H1 (cell line): ENCODE results near the gene TXNDC12. TPM values are rescaled to one million over a fixed set of nuclear protein-coding genes. Genes with fewer than 3 reads are reported as not detected.

Source experiments
- CTCF ChIA-PET: fragments of 300-600 bp; sonication (Branson Sonifier 250); formaldehyde crosslinking; loops from one replicate; lab custom pipeline; 2021; ENCODE audit not compliant: partially characterized antibody; lab: Charles Lee
- POLR2A ChIA-PET: fragments of 300-600 bp; sonication (Branson Sonifier 250); formaldehyde crosslinking; loops from one replicate; lab custom pipeline; 2021; ENCODE audit warnings: inconsistent platforms; ENCODE audit not compliant: partially characterized antibody; lab: Charles Lee
- DNase-seq, 2 experiments: peaks; one replicate each; pipeline versions ENCODE4 v3.0.0 to v3.0.0-alpha.2; 2010 to 2022; ENCODE audit warnings: low spot score in 2 of 2, low read depth in 1 of 2, mixed read lengths in 1 of 2
- FAIRE-seq: peaks from 2 replicates; lab custom pipeline; 2011; peaks lifted over from hg19 to GRCh38; lab: Jason Lieb, UNC
- H2AFZ ChIP-seq: 2 replicates; pipeline ENCODE4 v1.8.1; 2012; ENCODE audit warnings: low read length, inconsistent platforms
- H2AK5ac ChIP-seq: 2 replicates; pipeline ENCODE4 v1.6.1; 2013; ENCODE audit warnings: low read depth, low read length
- H2BK120ac ChIP-seq: replicated peaks from 2 replicates; pipeline ENCODE3; 2013; ENCODE audit warnings: low read depth, low read length, inconsistent platforms
- H2BK12ac ChIP-seq: 2 replicates; pipeline ENCODE4 v1.6.1; 2013; ENCODE audit warnings: low read depth, low read length
- H2BK15ac ChIP-seq: 2 replicates; pipeline ENCODE4 v1.6.1; 2013; ENCODE audit warnings: low read length
- H2BK20ac ChIP-seq: 2 replicates; pipeline ENCODE4 v1.6.1; 2013; ENCODE audit warnings: low read length
- H2BK5ac ChIP-seq: 2 replicates; pipeline ENCODE4 v1.6.1; 2013; ENCODE audit warnings: low read depth, low read length
- H3K14ac ChIP-seq: 2 replicates; pipeline ENCODE4 v1.6.1; 2013; ENCODE audit warnings: inconsistent platforms; ENCODE audit not compliant: insufficient read length
- H3K18ac ChIP-seq: 2 replicates; pipeline ENCODE4 v1.6.1; 2013; ENCODE audit warnings: low read length; ENCODE audit errors: extremely low read depth
- H3K23ac ChIP-seq: 2 replicates; pipeline ENCODE4 v1.6.1; 2013; ENCODE audit warnings: inconsistent platforms; ENCODE audit not compliant: insufficient read length
- H3K23me2 ChIP-seq: 2 replicates; pipeline ENCODE4 v1.6.1; 2013; ENCODE audit warnings: low read depth, low read length
- H3K27ac ChIP-seq: 2 replicates; pipeline ENCODE4 v1.6.1; 2011; ENCODE audit warnings: low read depth, low read length, inconsistent platforms
- H3K27me3 ChIP-seq, 4 experiments: replicated peaks in 1 of 4; 1 replicate in 1 of 4; 2 replicates in 3 of 4; pipeline versions ENCODE4 v1.6.1 to v1.8.1; 2011 to 2013; ENCODE audit warnings: low read length in 3 of 4, mild to moderate bottlenecking in 3 of 4, inconsistent platforms in 2 of 4, mixed read lengths in 2 of 4, moderate library complexity in 1 of 4; ENCODE audit not compliant: control insufficient read depth in 3 of 4, insufficient read depth in 3 of 4; ENCODE audit errors: extremely low read depth in 1 of 4
- H3K36me3 ChIP-seq, 4 experiments: 2 replicates each; pipeline versions ENCODE4 v1.6.1 to v1.8.1; 2011 to 2013; ENCODE audit warnings: mild to moderate bottlenecking in 4 of 4, low read length in 3 of 4, moderate library complexity in 2 of 4, control low read depth in 1 of 4, inconsistent platforms in 1 of 4; ENCODE audit not compliant: insufficient read depth in 4 of 4, control insufficient read depth in 2 of 4
- H3K4ac ChIP-seq: replicated peaks from 2 replicates; pipeline ENCODE3; 2013; ENCODE audit warnings: low read length, low read depth, mixed read lengths, inconsistent platforms; ENCODE audit not compliant: insufficient read length
- H3K4me1 ChIP-seq, 4 experiments: replicated peaks in 1 of 4; 1 replicate in 1 of 4; 2 replicates in 3 of 4; pipeline versions ENCODE4 v1.6.1 to v1.8.1; 2011 to 2013; ENCODE audit warnings: low read length in 3 of 4, inconsistent platforms in 2 of 4, mixed read lengths in 1 of 4; ENCODE audit not compliant: insufficient read depth in 4 of 4, control insufficient read depth in 3 of 4
- H3K4me2 ChIP-seq, 2 experiments: 2 replicates each; pipeline versions ENCODE4 v1.6.1 to v1.8.1; 2011 to 2013; ENCODE audit warnings: low read depth in 2 of 2, low read length in 2 of 2, control low read depth in 1 of 2, inconsistent platforms in 1 of 2, mild to moderate bottlenecking in 1 of 2; ENCODE audit not compliant: insufficient read depth in 1 of 2
- H3K4me3 ChIP-seq, 4 experiments: fragments of 200-600, 300-600 bp in 1 of 4; sonication (generic), shearing (Covaris generic), sonication (Bioruptor Twin) in 1 of 4; 2 replicates each; pipeline versions ENCODE4 v1.5.1 to v1.8.1; 2011 to 2016; ENCODE audit warnings: low read length in 4 of 4, low read depth in 3 of 4, control low read depth in 2 of 4, inconsistent platforms in 2 of 4, mild to moderate bottlenecking in 2 of 4, mixed read lengths in 1 of 4, moderate library complexity in 1 of 4; ENCODE audit not compliant: insufficient read depth in 2 of 4; ENCODE audit errors: extremely low read depth in 1 of 4
- H3K56ac ChIP-seq: replicated peaks from 2 replicates; pipeline ENCODE3; 2013; ENCODE audit warnings: low read depth, mild to moderate bottlenecking, mixed read lengths, low read length, inconsistent platforms; ENCODE audit not compliant: insufficient read length
- H3K79me1 ChIP-seq: 2 replicates; pipeline ENCODE4 v1.6.1; 2013; ENCODE audit warnings: low read depth, low read length, control low read depth
- H3K79me2 ChIP-seq, 2 experiments: 2 replicates each; pipeline versions ENCODE4 v1.6.1 to v1.8.1; 2012 to 2013; ENCODE audit warnings: low read length in 2 of 2, mild to moderate bottlenecking in 2 of 2, inconsistent platforms in 1 of 2; ENCODE audit not compliant: insufficient read depth in 2 of 2, control insufficient read depth in 1 of 2
- H3K9ac ChIP-seq, 4 experiments: replicated peaks in 1 of 4; 1 replicate in 1 of 4; 2 replicates in 3 of 4; pipeline versions ENCODE4 v1.6.1 to v1.8.1; 2011 to 2013; ENCODE audit warnings: low read depth in 3 of 4, low read length in 3 of 4, control low read depth in 2 of 4, mild to moderate bottlenecking in 2 of 4, moderate library complexity in 2 of 4, inconsistent platforms in 1 of 4; ENCODE audit errors: extremely low read depth in 1 of 4
- H3K9me3 ChIP-seq, 2 experiments: 2 replicates each; pipeline versions ENCODE4 v1.6.1 to v1.8.1; 2012 to 2013; ENCODE audit warnings: mild to moderate bottlenecking in 2 of 2, moderate library complexity in 2 of 2, control low read depth in 1 of 2, inconsistent platforms in 1 of 2, low read depth in 1 of 2, low read length in 1 of 2, mixed read lengths in 1 of 2; ENCODE audit not compliant: insufficient read depth in 2 of 2
- H4K20me1 ChIP-seq, 2 experiments: replicated peaks in 1 of 2; 2 replicates each; pipeline versions ENCODE3 to v1.8.1; 2011 to 2013; ENCODE audit warnings: inconsistent platforms in 2 of 2, low read length in 2 of 2, mild to moderate bottlenecking in 1 of 2; ENCODE audit not compliant: insufficient read depth in 2 of 2, control insufficient read depth in 1 of 2
- H4K5ac ChIP-seq: 2 replicates; pipeline ENCODE4 v1.6.1; 2013; ENCODE audit warnings: low read length, low read depth, mixed read lengths, inconsistent platforms; ENCODE audit not compliant: insufficient read length
- H4K8ac ChIP-seq: 2 replicates; pipeline ENCODE4 v1.8.0; 2013; ENCODE audit warnings: mild to moderate bottlenecking, moderate library complexity, low read length, inconsistent platforms; ENCODE audit not compliant: insufficient read depth; ENCODE audit errors: extremely low read depth
- H4K91ac ChIP-seq: replicated peaks from 2 replicates; pipeline ENCODE3; 2013; ENCODE audit warnings: low read length, mixed read lengths, inconsistent platforms; ENCODE audit not compliant: insufficient read length
- ATF3 ChIP-seq: IDR thresholded peaks from 2 replicates; pipeline ENCODE4 v1.6.1; 2011; ENCODE audit warnings: low read depth, mild to moderate bottlenecking, low read length; ENCODE audit not compliant: insufficient read depth
- CBX5 ChIP-seq: fragments of 300-800, 300-1000 bp; sonication (generic); IDR thresholded peaks from 2 replicates; pipeline ENCODE4 v1.7.1; 2016; ENCODE audit warnings: antibody characterized with exemption, low read length, low read depth
- CHD1 ChIP-seq: IDR thresholded peaks from 2 replicates; pipeline ENCODE4 v1.6.1; 2012; ENCODE audit warnings: low read depth, low read length, improper control_type of control experiment
- EGR1 ChIP-seq: IDR thresholded peaks from 2 replicates; pipeline ENCODE4 v1.6.1; 2011; ENCODE audit warnings: low read depth, low read length, borderline replicate concordance
- HDAC2 ChIP-seq, 2 experiments: fragments of 300-600 bp in 1 of 2; sonication (generic) in 1 of 2; IDR thresholded peaks; 2 replicates each; pipeline ENCODE4 v1.6.1; 2011 to 2012; ENCODE audit warnings: low read depth in 2 of 2, low read length in 2 of 2, mild to moderate bottlenecking in 2 of 2, moderate library complexity in 2 of 2, borderline replicate concordance in 1 of 2, inconsistent platforms in 1 of 2
- POLR2AphosphoS5 ChIP-seq: IDR thresholded peaks from 2 replicates; pipeline ENCODE4 v1.6.1; 2011; ENCODE audit warnings: low read depth, low read length
- RAD21 ChIP-seq, 2 experiments: IDR thresholded peaks in 1 of 2; conservative IDR thresholded peaks in 1 of 2; 2 replicates each; pipeline ENCODE4 v1.6.1; 2011; ENCODE audit warnings: low read depth in 2 of 2, low read length in 2 of 2, improper control_type of control experiment in 1 of 2, inconsistent platforms in 1 of 2, mild to moderate bottlenecking in 1 of 2, moderate library complexity in 1 of 2
- RFX5 ChIP-seq: IDR thresholded peaks from 2 replicates; pipeline ENCODE4 v1.6.1; 2011; ENCODE audit warnings: low read depth, low read length, improper control_type of control experiment, borderline replicate concordance
- SRF ChIP-seq: IDR thresholded peaks from 2 replicates; pipeline ENCODE4 v1.6.1; 2011; ENCODE audit warnings: mild to moderate bottlenecking, low read depth, low read length, moderate library complexity
- SUZ12 ChIP-seq: fragments of 200-600 bp; sonication (generic); IDR thresholded peaks from 2 replicates; pipeline ENCODE4 v1.6.1; 2012; ENCODE audit warnings: mild to moderate bottlenecking, inconsistent platforms, low read length, moderate library complexity, mixed read lengths
- TAF1 ChIP-seq: IDR thresholded peaks from 2 replicates; pipeline ENCODE4 v1.6.1; 2011; ENCODE audit warnings: mild to moderate bottlenecking, low read depth, low read length
- TEAD4 ChIP-seq: IDR thresholded peaks from 2 replicates; pipeline ENCODE4 v1.6.1; 2012; ENCODE audit warnings: low read depth, low read length, inconsistent platforms, mixed read lengths
- WGBS, 2 experiments: shearing (Covaris generic) in 1 of 2; methylation state at CpG; one replicate each; pipeline versions ENCODE4 v1.1.6 to v1.1.7; 2013 to 2015; ENCODE audit warnings: low lambda C conversion rate in 2 of 2, mixed read lengths in 2 of 2, inconsistent platforms in 1 of 2, low coverage in 1 of 2, missing lambda C conversion rate in 1 of 2; ENCODE audit not compliant: insufficient replicate concordance in 2 of 2, insufficient coverage in 1 of 2, insufficient read length in 1 of 2; ENCODE audit errors: extremely low coverage in 1 of 2, missing lambda C conversion rate in 1 of 2; 5-methylcytosine and 5-hydroxymethylcytosine counted together
- polyA plus RNA-seq, 7 experiments: library from polyadenylated mRNA; depleted of rRNA in 3 of 7; stranded (reverse) in 5 of 7; unstranded in 2 of 7; fragments of >200 nt in 5 of 7; fragments of 200-250 nt in 2 of 7; gene quantifications; 1 replicate in 5 of 7; 2 replicates in 1 of 7; 4 replicates in 1 of 7; pipeline versions ENCODE4 v1.2.1 to v1.2.3, GENCODE V29; 2011 to 2013; ENCODE audit warnings: missing spikeins in 2 of 7, mixed read lengths in 2 of 7
- total RNA-seq: library from RNA; stranded (reverse); fragmentation: NEBNext Ultra II Directional; extraction: Animal tissue kit (Norgen Biotek cat#: 25700); gene quantifications from 2 replicates; pipeline ENCODE4 v1.2.1, GENCODE V29; 2021
- TF ChIP-seq, protein P1 (sequence below): IDR thresholded peaks from 2 replicates; pipeline ENCODE4 v1.6.1; 2011; ENCODE audit warnings: low read length, improper control_type of control experiment

Gene TXNDC12
- total and polyA plus RNA-seq, 2 of the 8 experiments (the other 6 are each of a cell fraction or from before 2014, with no cell fraction given) = 35.2 to 89.8 TPM

DNA sequence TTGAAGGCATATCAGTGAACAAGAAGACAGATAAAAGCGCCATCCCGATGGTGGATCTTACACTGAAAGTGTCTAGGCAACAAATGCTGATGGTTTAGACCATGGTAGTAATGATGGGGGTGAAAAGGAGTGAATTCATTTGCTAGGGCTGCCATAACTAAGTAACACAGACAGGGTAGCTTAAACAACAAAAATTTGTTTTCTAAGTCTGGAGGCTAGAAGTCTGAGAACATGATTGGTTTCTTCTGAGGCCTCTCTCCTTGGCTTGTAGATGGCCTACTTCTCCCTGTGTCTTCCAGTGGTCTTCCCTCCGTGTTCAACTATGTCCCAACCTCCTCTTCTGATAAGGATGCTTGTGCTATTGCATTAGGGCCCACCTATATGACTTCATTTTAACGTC lies 51.1 kb downstream of the TXNDC12 start:
- Histone ChIP-seq H3K9ac (no peak overlapping the region), H4K91ac (no peak overlapping the region), H3K56ac (no peak overlapping the region), H3K18ac (no peak overlapping the region), H4K8ac (no peak overlapping the region), H3K14ac (no peak overlapping the region), H2BK5ac (no peak overlapping the region), H3K27me3 (no peaks in the 10 kb centered on the region), H3K4me3 (no peak overlapping the region), H2BK12ac (no peak overlapping the region), H3K4me1 (peaks cover 5 to 14% (median 12%) of the 10 kb centered on the region in 4 experiments; a peak in 6 of 7 replicates), H2BK15ac (no peak overlapping the region), H3K9me3 (no peaks in the 10 kb centered on the region), H3K23ac (no peak overlapping the region), H2BK120ac (no peak overlapping the region), H2AFZ (no peak overlapping the region), H2AK5ac (no peak overlapping the region), H3K27ac (no peak overlapping the region), H3K79me1 (no peaks in the 10 kb centered on the region), H3K36me3 (no peaks in the 10 kb centered on the region), H4K5ac (no peak overlapping the region), H3K4me2 (no peak overlapping the region), H3K4ac (no peak overlapping the region), H3K79me2 (no peaks in the 10 kb centered on the region), H4K20me1 (no peaks in the 10 kb centered on the region), H3K23me2 (no peaks in the 10 kb centered on the region), H2BK20ac (no peak overlapping the region)
- FAIRE-seq (no peak), DNase-seq (no peak)
- CTCF ChIA-PET = interaction anchor here (0.7 to 1.2 kb wide), 3 partner anchors 106 to 348 kb away, joined by 3 to 4 read pairs (median 3); no protein-coding TSS in a partner anchor
- POLR2A ChIA-PET = no interaction called here
- WGBS, 2 experiments = 66% methylated on average over 4 of the region's 4 CpGs; no CpG with 5 or more reads in 1 of the 2 experiments
- no peak for TF ChIP-seq TEAD4
- TF ChIP-seq SUZ12 = no peak
- no peak for TF ChIP-seq RFX5
- no peak for TF ChIP-seq EGR1
- TF ChIP-seq CBX5 = no peak
- no peak for TF ChIP-seq CHD1
- TF ChIP-seq TAF1 = no peak
- TF ChIP-seq POLR2AphosphoS5 = no peak
- no peak for TF ChIP-seq ATF3
- no peak for TF ChIP-seq SRF
- TF ChIP-seq, protein P1, sequence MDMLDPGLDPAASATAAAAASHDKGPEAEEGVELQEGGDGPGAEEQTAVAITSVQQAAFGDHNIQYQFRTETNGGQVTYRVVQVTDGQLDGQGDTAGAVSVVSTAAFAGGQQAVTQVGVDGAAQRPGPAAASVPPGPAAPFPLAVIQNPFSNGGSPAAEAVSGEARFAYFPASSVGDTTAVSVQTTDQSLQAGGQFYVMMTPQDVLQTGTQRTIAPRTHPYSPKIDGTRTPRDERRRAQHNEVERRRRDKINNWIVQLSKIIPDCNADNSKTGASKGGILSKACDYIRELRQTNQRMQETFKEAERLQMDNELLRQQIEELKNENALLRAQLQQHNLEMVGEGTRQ = no peak
- no peak for TF ChIP-seq RAD21 (IDR thresholded peaks at IDR 0.05 in 1 of 2, conservative IDR thresholded peaks at IDR 0.05 in 1 of 2; ENCODE audit: low read depth in 2 of 2, low read length in 2 of 2)
- no peak for TF ChIP-seq HDAC2 (IDR thresholded peaks at IDR 0.05; ENCODE audit: borderline replicate concordance in 1 of 2, low read depth in 2 of 2, low read length in 2 of 2)
